ENCODE data around the gene ZNF30.

Gene ZNF30

DNA sequence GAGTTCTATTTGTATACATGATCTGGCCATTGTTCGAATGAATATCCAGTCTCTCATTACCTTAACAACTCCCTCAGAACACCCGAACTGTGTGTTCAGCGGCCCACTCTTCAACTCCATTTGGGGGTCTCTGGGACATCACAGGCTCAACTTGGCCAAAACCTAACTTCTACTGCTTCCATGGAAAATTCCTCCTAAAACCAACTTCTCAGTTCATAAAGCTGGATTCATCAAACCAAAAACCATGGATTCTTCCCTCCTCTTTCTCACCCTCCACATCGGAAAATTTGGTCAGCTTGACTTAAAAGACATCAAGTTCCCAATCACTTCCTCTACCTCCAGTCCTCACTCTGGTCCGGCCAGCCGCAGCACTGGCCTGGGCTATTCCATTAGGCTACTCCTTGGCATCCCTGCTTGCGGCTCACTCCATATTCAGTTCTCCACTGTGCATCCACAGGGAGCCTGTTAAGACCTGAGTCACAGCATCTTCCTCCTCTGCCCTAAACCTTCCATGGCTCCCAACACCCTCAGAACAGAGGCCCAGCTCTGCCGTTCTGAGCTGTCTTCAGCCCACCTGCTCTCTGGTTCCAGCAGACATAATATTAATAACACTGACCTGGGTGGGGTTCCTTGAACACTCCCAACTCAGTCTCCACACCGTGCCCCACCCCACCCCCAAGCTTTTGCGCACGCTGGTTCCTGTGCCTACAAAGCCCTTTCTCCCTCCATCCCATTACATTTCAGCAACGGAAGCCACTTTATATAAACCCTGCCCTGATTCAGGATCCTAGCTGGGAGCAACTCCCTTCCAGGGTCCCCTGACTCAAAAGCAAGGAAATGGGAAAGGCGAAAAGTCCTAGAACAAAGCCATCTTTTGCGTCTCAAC is 36.2 kb downstream of the ZNF30 start:
- Histone ChIP-seq H3K27ac (ENCODE audit: extremely low read depth, low read depth, low read length) (peak overlapping the region; percentile 84; the same call in 1 of the 2 replicates), H3K4me1 (ENCODE audit: control insufficient read depth, insufficient read depth, low read length) (peaks cover 16% of the 10 kb centered on the region), H3K36me3 (ENCODE audit: control insufficient read depth in 2 of 2, insufficient read depth in 1 of 2, low read length in 2 of 2) (peaks cover 9 to 41% of the 10 kb centered on the region in 2 experiments), H3K4me3 (ENCODE audit: low read depth, low read length) (peak overlapping the region; percentile 57), H3K9me3 (ENCODE audit: control insufficient read depth, insufficient read depth, low read depth, low read length) (0 out of 2 replicates have a peak, but pooled peaks cover 2% of the 10 kb centered on the region)
- ChIA-PET POLR2A (interaction anchor here (0.8 to 1.6 kb wide), 3 partner anchors 10 to 36 kb away, joined by 3 to 9 read pairs (median 5); partner anchors contain the start of gene ZNF30), CTCF (interaction anchor here (0.7 to 6.3 kb wide), 8 partner anchors 10 to 1019 kb away, joined by 3 to 52 read pairs (median 4); partner anchors contain the start of gene ZNF30)
- TF ChIP-seq ZFP3 (tag by site-specific recombination; IDR thresholded peaks at IDR 0.05; ENCODE audit: low read depth): no peak
- TF ChIP-seq, protein P1, sequence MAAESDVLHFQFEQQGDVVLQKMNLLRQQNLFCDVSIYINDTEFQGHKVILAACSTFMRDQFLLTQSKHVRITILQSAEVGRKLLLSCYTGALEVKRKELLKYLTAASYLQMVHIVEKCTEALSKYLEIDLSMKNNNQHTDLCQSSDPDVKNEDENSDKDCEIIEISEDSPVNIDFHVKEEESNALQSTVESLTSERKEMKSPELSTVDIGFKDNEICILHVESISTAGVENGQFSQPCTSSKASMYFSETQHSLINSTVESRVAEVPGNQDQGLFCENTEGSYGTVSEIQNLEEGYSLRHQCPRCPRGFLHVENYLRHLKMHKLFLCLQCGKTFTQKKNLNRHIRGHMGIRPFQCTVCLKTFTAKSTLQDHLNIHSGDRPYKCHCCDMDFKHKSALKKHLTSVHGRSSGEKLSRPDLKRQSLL (tag by site-specific recombination; IDR thresholded peaks at IDR 0.05): no peak
- no peak for TF ChIP-seq ZNF548 (tag by site-specific recombination; IDR thresholded peaks at IDR 0.05)
- TF ChIP-seq ZNF600 (tag by site-specific recombination; IDR thresholded peaks at IDR 0.05): peak; percentile 88
- TF ChIP-seq ZNF366 (tag by site-specific recombination; conservative IDR thresholded peaks at IDR 0.05): peak; percentile 37
- TF ChIP-seq SCRT2 (tag by site-specific recombination; IDR thresholded peaks at IDR 0.05): no peak
- TF ChIP-seq, protein P2, sequence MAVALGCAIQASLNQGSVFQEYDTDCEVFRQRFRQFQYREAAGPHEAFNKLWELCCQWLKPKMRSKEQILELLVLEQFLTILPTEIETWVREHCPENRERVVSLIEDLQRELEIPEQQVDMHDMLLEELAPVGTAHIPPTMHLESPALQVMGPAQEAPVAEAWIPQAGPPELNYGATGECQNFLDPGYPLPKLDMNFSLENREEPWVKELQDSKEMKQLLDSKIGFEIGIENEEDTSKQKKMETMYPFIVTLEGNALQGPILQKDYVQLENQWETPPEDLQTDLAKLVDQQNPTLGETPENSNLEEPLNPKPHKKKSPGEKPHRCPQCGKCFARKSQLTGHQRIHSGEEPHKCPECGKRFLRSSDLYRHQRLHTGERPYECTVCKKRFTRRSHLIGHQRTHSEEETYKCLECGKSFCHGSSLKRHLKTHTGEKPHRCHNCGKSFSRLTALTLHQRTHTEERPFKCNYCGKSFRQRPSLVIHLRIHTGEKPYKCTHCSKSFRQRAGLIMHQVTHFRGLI (tag by site-specific recombination; IDR thresholded peaks at IDR 0.05): no peak
- TF ChIP-seq, protein P3, sequence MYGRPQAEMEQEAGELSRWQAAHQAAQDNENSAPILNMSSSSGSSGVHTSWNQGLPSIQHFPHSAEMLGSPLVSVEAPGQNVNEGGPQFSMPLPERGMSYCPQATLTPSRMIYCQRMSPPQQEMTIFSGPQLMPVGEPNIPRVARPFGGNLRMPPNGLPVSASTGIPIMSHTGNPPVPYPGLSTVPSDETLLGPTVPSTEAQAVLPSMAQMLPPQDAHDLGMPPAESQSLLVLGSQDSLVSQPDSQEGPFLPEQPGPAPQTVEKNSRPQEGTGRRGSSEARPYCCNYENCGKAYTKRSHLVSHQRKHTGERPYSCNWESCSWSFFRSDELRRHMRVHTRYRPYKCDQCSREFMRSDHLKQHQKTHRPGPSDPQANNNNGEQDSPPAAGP (tag by site-specific recombination; IDR thresholded peaks at IDR 0.05): 0 out of 2 replicates have a peak, but pooled peaks have one; percentile 18
- TF ChIP-seq ZNF623 (tag by site-specific recombination; IDR thresholded peaks at IDR 0.05): no peak; the same call in 1 of the 2 replicates
- peak; percentile 38 for TF ChIP-seq ZNF341 (tag by site-specific recombination; IDR thresholded peaks at IDR 0.05; ENCODE audit: low read depth)
- peak; percentile 27; the same call in 1 of the 2 replicates for TF ChIP-seq ZBTB17 (tag by site-specific recombination; IDR thresholded peaks at IDR 0.05)
- TF ChIP-seq ZNF394 (tag by site-specific recombination; IDR thresholded peaks at IDR 0.05; ENCODE audit: borderline replicate concordance): peak; percentile 48; the same call in 1 of the 2 replicates
- TF ChIP-seq ZBTB20 (tag by site-specific recombination; IDR thresholded peaks at IDR 0.05): no peak; the same call in 1 of the 2 replicates
- TF ChIP-seq YY1 (tag by site-specific recombination; IDR thresholded peaks at IDR 0.05): no peak
- TF ChIP-seq AEBP2 (tag by site-specific recombination; IDR thresholded peaks at IDR 0.05; ENCODE audit: borderline replicate concordance): no peak
- no peak for TF ChIP-seq REPIN1 (tag by site-specific recombination; IDR thresholded peaks at IDR 0.05; ENCODE audit: low read depth)
- no peak for TF ChIP-seq ZNF776 (tag by site-specific recombination; IDR thresholded peaks at IDR 0.05; ENCODE audit: borderline replicate concordance)
- TF ChIP-seq IKZF3 (tag by site-specific recombination; IDR thresholded peaks at IDR 0.05): 0 out of 2 replicates have a peak, but pooled peaks have one; percentile 8
- peak; percentile 61 for TF ChIP-seq YY2 (tag by site-specific recombination; IDR thresholded peaks at IDR 0.05)
- no peak for TF ChIP-seq ZNF701 (tag by site-specific recombination; IDR thresholded peaks at IDR 0.05)
- no peak for TF ChIP-seq ZNF692 (tag by site-specific recombination; IDR thresholded peaks at IDR 0.05)
- no peak for TF ChIP-seq ZFP37 (tag by site-specific recombination; IDR thresholded peaks at IDR 0.05)
- 0 out of 2 replicates have a peak, but pooled peaks have one; percentile 49 for TF ChIP-seq ZNF473 (tag by site-specific recombination; IDR thresholded peaks at IDR 0.05)
- TF ChIP-seq ZNF362 (tag by site-specific recombination; IDR thresholded peaks at IDR 0.05): no peak
- TF ChIP-seq SETDB1 (IDR thresholded peaks at IDR 0.05; ENCODE audit: insufficient read length, low read length): no peak
